ENCODE results near the gene PPFIBP2. TPM values are rescaled to one million over a fixed set of nuclear protein-coding genes. Genes with fewer than 3 reads are reported as not detected.

The PPFIBP2 gene
- total and polyA plus RNA-seq, 2 donors (not counting 1 experiment from before 2014, with no cell fraction given): 22.3 to 175 TPM

- intact Hi-C loops (cut with micrococcal nuclease): no loop called here
- no peak overlapping the region for H3K4me2 ChIP-seq (replicated peaks; ENCODE audit: low read depth, low read length, poor library complexity, severe bottlenecking)
- H3K27me3 ChIP-seq (replicated peaks in 1 of 4; ENCODE audit: control extremely low read depth in 1 of 4, control insufficient read depth in 3 of 4, insufficient read depth in 4 of 4, low read length in 3 of 4): no peaks in the 10 kb centered on the region
- H3K4me1 Mint-ChIP-seq: peaks cover 6% of the 10 kb centered on the region
- no peak for TF ChIP-seq EZH2 (IDR thresholded peaks at IDR 0.05; ENCODE audit: borderline replicate concordance, insufficient read depth, low read depth, low read length, poor library complexity, severe bottlenecking)
- no peak for TF ChIP-seq CTCF (IDR thresholded peaks at IDR 0.05)
- H3K36me3 ChIP-seq (replicated peaks in 1 of 2; ENCODE audit: control extremely low read depth in 1 of 2, control insufficient read depth in 1 of 2, extremely low read depth in 1 of 2, insufficient read depth in 2 of 2, low read length in 1 of 2): no peaks in the 10 kb centered on the region
- WGBS (ENCODE audit: insufficient coverage): no CpG with 5 or more reads among the region's 2 CpGs
- H3K9ac ChIP-seq (ENCODE audit: low read length): no peak overlapping the region
- ATAC-seq (ENCODE audit: low read depth): no peak
- CTCF ChIA-PET: interaction anchor here (2.2 kb wide), 1 partner anchor 8 kb away, joined by 6 read pairs; no protein-coding TSS in a partner anchor
- no peaks in the 10 kb centered on the region for H4K20me1 ChIP-seq (ENCODE audit: control insufficient read depth, insufficient read depth, low read length, poor library complexity, severe bottlenecking)
- DNase-seq: no peak
- peaks cover 7 to 8% of the 10 kb centered on the region in 2 donors for H3K4me1 ChIP-seq (ENCODE audit: control insufficient read depth in 2 of 2, insufficient read depth in 2 of 2, low read length in 2 of 2)
- no peak overlapping the region for H3K4me3 Mint-ChIP-seq
- no peak overlapping the region for H2AFZ ChIP-seq (ENCODE audit: insufficient read depth, low read depth, low read length, poor library complexity, severe bottlenecking)
- no peaks in the 10 kb centered on the region for H3K27me3 Mint-ChIP-seq
- H3K27ac ChIP-seq (ENCODE audit: low read length in 2 of 2): no peak overlapping the region
- no peak overlapping the region for H3K4me3 ChIP-seq (ENCODE audit: control extremely low read depth in 1 of 5, extremely low read depth in 1 of 5, insufficient read depth in 1 of 5, low read depth in 2 of 5, low read length in 4 of 5)
- no peaks in the 10 kb centered on the region for H3K9me3 ChIP-seq (ENCODE audit: control extremely low read depth in 1 of 3, control insufficient read depth in 2 of 3, insufficient read depth in 1 of 3, low read length in 2 of 3)
- H3K9me3 Mint-ChIP-seq (ENCODE audit: insufficient read depth): no peaks in the 10 kb centered on the region
- POLR2A ChIA-PET: no interaction called here
- H3K27ac Mint-ChIP-seq: no peak overlapping the region
- peaks cover 10% of the 10 kb centered on the region for H3K79me2 ChIP-seq (ENCODE audit: control insufficient read depth, insufficient read depth, low read length)
Observed at GRCh38 chr11:7487360-7487759, 26.4 kb upstream of the PPFIBP2 start.

- Histone ChIP-seq H3K4me2 (replicated peaks; ENCODE audit: low read depth, low read length, poor library complexity, severe bottlenecking) (no peak overlapping the region), H3K4me1 (ENCODE audit: control insufficient read depth in 2 of 2, insufficient read depth in 2 of 2, low read length in 2 of 2) (peaks cover 18 to 20% of the 10 kb centered on the region in 2 donors), H2AFZ (ENCODE audit: insufficient read depth, low read depth, low read length, poor library complexity, severe bottlenecking) (no peak overlapping the region), H3K79me2 (ENCODE audit: control insufficient read depth, insufficient read depth, low read length) (peaks cover 13% of the 10 kb centered on the region), H3K4me3 (ENCODE audit: control extremely low read depth in 1 of 5, extremely low read depth in 1 of 5, insufficient read depth in 1 of 5, low read depth in 2 of 5, low read length in 4 of 5) (no peak overlapping the region), H4K20me1 (ENCODE audit: control insufficient read depth, insufficient read depth, low read length, poor library complexity, severe bottlenecking) (no peaks in the 10 kb centered on the region), H3K9ac (ENCODE audit: low read length) (no peak overlapping the region), H3K36me3 (replicated peaks in 1 of 2; ENCODE audit: control extremely low read depth in 1 of 2, control insufficient read depth in 1 of 2, extremely low read depth in 1 of 2, insufficient read depth in 2 of 2, low read length in 1 of 2) (no peaks in the 10 kb centered on the region), H3K9me3 (ENCODE audit: control extremely low read depth in 1 of 3, control insufficient read depth in 2 of 3, insufficient read depth in 1 of 3, low read length in 2 of 3) (no peaks in the 10 kb centered on the region), H3K27ac (ENCODE audit: low read length in 2 of 2) (no peak overlapping the region), H3K27me3 (replicated peaks in 1 of 4; ENCODE audit: control extremely low read depth in 1 of 4, control insufficient read depth in 3 of 4, insufficient read depth in 4 of 4, low read length in 3 of 4) (no peaks in the 10 kb centered on the region)
- DNase-seq (no peak), ATAC-seq (ENCODE audit: low read depth) (no peak)
- WGBS (ENCODE audit: insufficient coverage): no CpG with 5 or more reads among the region's 1 CpG
- H3K4me1 Mint-ChIP-seq: peaks cover 16% of the 10 kb centered on the region
- intact Hi-C loops (cut with micrococcal nuclease): no loop called here
- H3K27ac Mint-ChIP-seq: no peak overlapping the region
- no peak overlapping the region for H3K4me3 Mint-ChIP-seq
- H3K9me3 Mint-ChIP-seq (ENCODE audit: insufficient read depth): no peaks in the 10 kb centered on the region
- ChIA-PET CTCF (interaction anchor here (2.8 kb wide), 1 partner anchor 47 kb away, joined by 7 read pairs; no protein-coding TSS in a partner anchor), POLR2A (no interaction called here)
- no peaks in the 10 kb centered on the region for H3K27me3 Mint-ChIP-seq
- TF ChIP-seq CTCF (IDR thresholded peaks at IDR 0.05): no peak
- no peak for TF ChIP-seq EZH2 (IDR thresholded peaks at IDR 0.05; ENCODE audit: borderline replicate concordance, insufficient read depth, low read depth, low read length, poor library complexity, severe bottlenecking)
Observed at GRCh38 chr11:7488681-7489080, 25.1 kb upstream of the PPFIBP2 start.

All from B cell (primary cell).